Kidney epithelial cell (primary cell): Measurements from ENCODE around the gene PIAS4. TPM values are rescaled to one million over a fixed set of nuclear protein-coding genes. Genes with fewer than 3 reads are reported as not detected.

ENCODE experiments used
- DNase-seq: peaks from one replicate; pipeline ENCODE4 v3.0.0-alpha.2; 2010; ENCODE audit warnings: low read depth
- H3K27me3 ChIP-seq: 2 replicates; pipeline ENCODE4 v1.6.0; 2011; ENCODE audit warnings: low read length; ENCODE audit not compliant: control insufficient read depth, insufficient read depth
- H3K36me3 ChIP-seq: 2 replicates; pipeline ENCODE4 v1.5.1; 2011; ENCODE audit warnings: low read length; ENCODE audit not compliant: control insufficient read depth, insufficient read depth
- H3K4me3 ChIP-seq: 2 replicates; pipeline ENCODE4 v1.5.1; 2011; ENCODE audit warnings: low read depth, mild to moderate bottlenecking, control low read depth, low read length
- total RNA-seq: library from RNA; depleted of rRNA; stranded (reverse); fragments of >200 nt; gene quantifications from 2 replicates; pipeline ENCODE4 v1.2.3, GENCODE V29; 2015
- TF ChIP-seq, protein P1 (sequence below): IDR thresholded peaks from 2 replicates; pipeline ENCODE4 v1.5.1; 2011; ENCODE audit warnings: mild to moderate bottlenecking, moderate library complexity, low read length, control low read depth, inconsistent platforms; ENCODE audit not compliant: insufficient read depth, poor library complexity, severe bottlenecking

Gene PIAS4
- total RNA-seq, 1 donor from 2014 or later = 38.1 TPM

DNA sequence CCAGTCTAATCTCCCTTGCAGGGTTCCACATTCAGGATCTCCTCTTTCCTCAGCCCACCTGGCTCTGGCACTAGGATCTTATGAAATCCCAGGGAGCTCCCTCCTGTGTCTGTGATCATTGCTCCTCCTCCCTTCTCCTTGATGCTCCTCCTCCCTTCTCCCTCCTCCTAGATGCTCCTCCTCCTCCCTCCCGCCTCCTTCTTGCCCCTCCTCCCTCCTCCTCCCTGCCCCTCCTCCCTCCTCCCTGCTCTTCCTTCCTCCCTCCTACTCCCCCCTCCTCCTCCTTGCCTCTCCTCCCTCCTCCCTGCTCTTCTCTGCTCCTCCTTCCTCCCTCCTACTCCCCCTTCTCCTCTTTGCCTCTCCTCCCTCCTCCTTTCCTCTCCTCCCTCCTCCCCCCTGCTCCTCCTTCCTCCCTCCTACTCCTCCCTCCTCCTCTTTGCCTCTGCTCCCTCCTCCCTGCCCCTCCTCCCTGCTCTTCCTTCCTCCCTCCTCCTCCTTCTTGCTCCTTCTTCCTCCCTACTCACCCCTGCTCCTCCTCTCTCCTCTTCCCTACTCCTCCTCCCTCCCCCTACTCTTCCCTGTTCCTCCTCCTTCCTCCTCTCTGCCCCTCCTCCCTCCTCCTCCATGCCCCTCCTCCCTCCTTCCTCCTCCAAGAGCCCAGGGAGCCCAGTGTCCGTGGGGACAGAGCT is 74.0 kb downstream of the PIAS4 start:
- DNase-seq = no peak
- Histone ChIP-seq H3K4me3 (no peak overlapping the region), H3K36me3 (no peaks in the 10 kb centered on the region), H3K27me3 (no peaks in the 10 kb centered on the region)
- TF ChIP-seq, protein P1, sequence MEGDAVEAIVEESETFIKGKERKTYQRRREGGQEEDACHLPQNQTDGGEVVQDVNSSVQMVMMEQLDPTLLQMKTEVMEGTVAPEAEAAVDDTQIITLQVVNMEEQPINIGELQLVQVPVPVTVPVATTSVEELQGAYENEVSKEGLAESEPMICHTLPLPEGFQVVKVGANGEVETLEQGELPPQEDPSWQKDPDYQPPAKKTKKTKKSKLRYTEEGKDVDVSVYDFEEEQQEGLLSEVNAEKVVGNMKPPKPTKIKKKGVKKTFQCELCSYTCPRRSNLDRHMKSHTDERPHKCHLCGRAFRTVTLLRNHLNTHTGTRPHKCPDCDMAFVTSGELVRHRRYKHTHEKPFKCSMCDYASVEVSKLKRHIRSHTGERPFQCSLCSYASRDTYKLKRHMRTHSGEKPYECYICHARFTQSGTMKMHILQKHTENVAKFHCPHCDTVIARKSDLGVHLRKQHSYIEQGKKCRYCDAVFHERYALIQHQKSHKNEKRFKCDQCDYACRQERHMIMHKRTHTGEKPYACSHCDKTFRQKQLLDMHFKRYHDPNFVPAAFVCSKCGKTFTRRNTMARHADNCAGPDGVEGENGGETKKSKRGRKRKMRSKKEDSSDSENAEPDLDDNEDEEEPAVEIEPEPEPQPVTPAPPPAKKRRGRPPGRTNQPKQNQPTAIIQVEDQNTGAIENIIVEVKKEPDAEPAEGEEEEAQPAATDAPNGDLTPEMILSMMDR = no peak

DNA sequence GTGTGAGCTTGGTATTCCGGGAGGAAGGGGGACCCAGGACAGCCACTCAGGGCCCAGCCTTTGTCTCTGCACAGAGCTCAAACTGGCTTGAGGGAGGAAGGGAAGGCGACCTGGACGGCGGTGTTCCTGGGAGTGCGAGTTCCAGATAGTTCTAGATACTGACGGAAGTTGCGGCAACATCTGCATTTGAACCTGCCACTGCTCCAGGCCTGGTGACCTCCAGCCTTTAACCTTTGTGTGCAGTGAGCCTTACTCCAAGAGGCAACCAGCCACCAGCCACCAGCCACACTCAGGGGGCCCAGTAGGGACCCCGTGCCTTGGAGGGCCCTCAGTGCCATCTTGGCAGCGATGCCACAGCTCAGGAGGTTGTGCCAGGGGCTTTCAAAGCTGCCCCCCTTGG is 74.6 kb downstream of the PIAS4 start:
- DNase-seq = no peak
- TF ChIP-seq, protein P1 = no peak
- Histone ChIP-seq H3K36me3 (no peaks in the 10 kb centered on the region), H3K4me3 (no peak overlapping the region), H3K27me3 (no peaks in the 10 kb centered on the region)

DNA sequence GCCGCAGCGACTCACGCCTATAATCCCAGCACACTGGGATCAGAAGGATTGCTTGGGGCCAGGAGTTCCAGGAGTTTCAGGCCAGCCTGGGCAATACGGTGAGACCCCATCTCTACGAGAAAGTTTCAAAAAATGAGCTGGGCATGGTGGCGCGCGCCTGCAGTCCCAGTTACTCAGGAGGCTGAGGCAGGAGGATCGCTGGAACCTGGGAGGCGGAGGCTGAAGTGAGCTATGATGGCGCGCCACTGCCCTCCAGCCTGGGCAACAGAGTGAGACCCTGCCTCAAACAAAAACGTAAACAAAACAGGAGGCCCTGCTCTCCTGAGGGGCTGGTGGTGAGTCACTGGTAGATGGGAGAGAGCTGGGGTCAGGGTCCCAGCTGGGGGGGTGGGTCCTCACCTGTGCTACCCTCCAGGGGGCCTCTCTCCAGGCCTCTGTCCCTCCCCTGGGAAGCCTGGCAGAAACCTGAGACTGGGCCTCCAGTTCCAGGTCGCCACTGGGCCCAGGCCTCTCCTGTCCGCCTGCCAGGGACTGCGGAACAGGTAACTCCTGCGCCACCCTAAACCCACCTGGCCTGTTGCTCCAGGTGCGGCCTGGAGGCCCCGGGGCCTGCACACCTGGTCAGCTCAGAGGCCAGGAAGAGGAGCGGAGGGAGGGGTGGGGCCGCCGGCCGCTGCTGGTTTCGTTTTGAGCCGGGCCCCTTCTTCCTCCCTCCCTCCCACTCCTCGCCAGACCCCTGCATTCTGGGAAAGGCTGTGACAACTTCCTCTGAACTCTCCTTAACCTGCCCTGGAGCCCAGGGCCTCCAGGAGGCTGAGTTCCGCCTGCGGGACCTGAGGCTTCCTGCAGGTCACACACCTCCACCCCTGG is 76.4 kb downstream of the PIAS4 start:
- DNase-seq = no peak
- Histone ChIP-seq H3K36me3 (no peaks in the 10 kb centered on the region), H3K27me3 (no peaks in the 10 kb centered on the region), H3K4me3 (no peak overlapping the region)
- TF ChIP-seq, protein P1 = no peak

DNA sequence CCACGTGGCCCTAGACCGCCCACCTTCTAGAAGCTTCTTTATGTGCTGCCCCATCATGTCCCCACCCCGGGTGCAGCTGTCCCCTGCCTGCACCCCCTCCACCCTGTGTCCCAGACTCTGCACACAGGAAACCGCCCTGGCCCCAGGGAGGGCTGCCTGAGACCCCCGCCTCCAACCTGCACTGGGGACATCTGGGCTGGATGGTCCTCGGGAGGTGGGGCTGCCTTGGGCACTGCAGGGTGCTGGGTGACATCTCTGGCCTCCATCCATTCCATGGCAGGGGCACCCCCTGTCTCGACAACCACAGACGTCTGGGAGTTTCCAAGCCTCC is 77.0 kb downstream of the PIAS4 start:
- no peak for DNase-seq
- TF ChIP-seq, protein P1 = no peak
- H3K27me3 ChIP-seq = no peaks in the 10 kb centered on the region

DNA sequence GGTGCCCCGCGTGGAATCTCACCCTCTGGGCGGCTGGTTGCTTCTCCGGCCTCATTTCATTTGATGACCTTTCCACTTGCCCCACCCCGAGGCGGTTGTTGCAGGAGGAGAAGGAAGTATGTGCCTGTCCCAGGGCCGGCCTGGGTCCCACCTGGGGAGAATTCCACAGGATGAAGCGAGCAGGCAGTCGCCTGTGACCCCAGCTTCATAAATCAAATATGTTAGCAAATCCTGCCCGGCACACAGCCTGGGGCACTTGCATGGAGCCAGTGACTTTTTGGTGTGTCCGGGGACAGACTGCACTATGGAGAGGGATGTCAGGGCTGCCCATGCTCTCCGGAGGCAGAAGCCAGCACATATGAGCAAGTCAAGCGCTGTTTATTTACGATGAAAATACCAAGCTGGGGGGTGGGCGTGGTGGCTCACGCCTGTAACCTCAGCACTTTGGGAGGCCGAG is 78.9 kb downstream of the PIAS4 start:
- Histone ChIP-seq H3K36me3 (peaks cover 2% of the 10 kb centered on the region), H3K27me3 (no peaks in the 10 kb centered on the region), H3K4me3 (no peak overlapping the region)
- TF ChIP-seq, protein P1 = no peak
- DNase-seq = no peak

More for the DNA sequence above, 77.0 kb downstream of the PIAS4 start:
- H3K4me3 ChIP-seq = no peak overlapping the region
- no peaks in the 10 kb centered on the region for H3K36me3 ChIP-seq
